WTC11 (cell line): ENCODE results near the gene CLDN9.

Source experiments
- CBFB ChIP-seq: sonication (generic); formaldehyde crosslinking; IDR thresholded peaks from 2 replicates; pipeline ENCODE4 v1.8.1; 2022; ENCODE audit warnings: mild to moderate bottlenecking, low read depth, missing genetic modification reagents
- CTCF ChIP-seq: fragments of 200-600 bp; IDR thresholded peaks from 2 replicates; pipeline ENCODE4 v1.8.0; 2022; ENCODE audit warnings: antibody characterized with exemption
- ESRRA ChIP-seq: sonication (generic); formaldehyde crosslinking; IDR thresholded peaks from 2 replicates; pipeline ENCODE4 v1.8.1; 2022; ENCODE audit warnings: mild to moderate bottlenecking, missing genetic modification reagents, borderline replicate concordance
- ETV6 ChIP-seq: sonication (generic); formaldehyde crosslinking; IDR thresholded peaks from 2 replicates; pipeline ENCODE4 v1.8.1; 2022; ENCODE audit warnings: mild to moderate bottlenecking, missing genetic modification reagents
- NR1H2 ChIP-seq: sonication (generic); formaldehyde crosslinking; IDR thresholded peaks from 2 replicates; pipeline ENCODE4 v1.9.0; 2021; ENCODE audit warnings: mild to moderate bottlenecking, moderate library complexity, missing genetic modification reagents
- TCF7 ChIP-seq: sonication (generic); formaldehyde crosslinking; IDR thresholded peaks from 2 replicates; pipeline ENCODE4 v1.8.0; 2022; ENCODE audit warnings: mild to moderate bottlenecking, low read depth, missing genetic modification reagents, moderate library complexity
- TF ChIP-seq, protein P1 (sequence below): sonication (generic); formaldehyde crosslinking; IDR thresholded peaks from 2 replicates; pipeline ENCODE4 v1.8.0; 2022; ENCODE audit warnings: mild to moderate bottlenecking, missing genetic modification reagents

GRCh38 chr16:2977440-2977839 is 35.3 kb upstream of the CLDN9 start:
- TF ChIP-seq CTCF (no peak), NR1H2 (CRISPR knock-in tag) (no peak), ETV6 (CRISPR knock-in tag) (no peak), TCF7 (CRISPR knock-in tag) (no peak), ESRRA (CRISPR knock-in tag) (no peak), CBFB (CRISPR knock-in tag) (no peak)
- TF ChIP-seq, protein P1, sequence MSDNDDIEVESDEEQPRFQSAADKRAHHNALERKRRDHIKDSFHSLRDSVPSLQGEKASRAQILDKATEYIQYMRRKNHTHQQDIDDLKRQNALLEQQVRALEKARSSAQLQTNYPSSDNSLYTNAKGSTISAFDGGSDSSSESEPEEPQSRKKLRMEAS (CRISPR knock-in tag), result no peak
